Right lobe of liver (tissue), 6 donors: ENCODE measurements around the gene MPG. TPM values are rescaled to one million over a fixed set of nuclear protein-coding genes. Genes with fewer than 3 reads are reported as not detected.

Experiments
- ATAC-seq, 4 donors: fragments of 200-7000 bp; cut with Tn5 transposase; one replicate each; pipeline ENCODE4 v1.9.1; 2020; ENCODE audit warnings: mild to moderate bottlenecking in 4 of 4, moderate library complexity in 4 of 4
- DNase-seq, 3 donors: peaks; one replicate each; pipeline ENCODE4 v3.0.0-alpha.2; 2020
- H3K27ac ChIP-seq, 3 donors: fragments of 200-600 bp; one replicate each; pipeline ENCODE4 v1.8.0; 2022
- H3K27me3 ChIP-seq, 2 donors: fragments of 200-600 bp; one replicate each; pipeline ENCODE4 v1.8.0; 2022
- H3K36me3 ChIP-seq, 4 donors: fragments of 200-600 bp; sonication (generic) in 1 of 4; one replicate each; pipeline versions ENCODE4 v1.5.1 to v1.8.0; 2017 to 2022; ENCODE audit warnings: control low read depth in 1 of 4
- H3K4me1 ChIP-seq, 4 donors: fragments of 200-600 bp; sonication (generic) in 1 of 4; one replicate each; pipeline versions ENCODE4 v1.5.1 to v1.8.0; 2017 to 2022; ENCODE audit warnings: control low read depth in 1 of 4
- H3K4me3 ChIP-seq, 3 donors: fragments of 200-600 bp; one replicate each; pipeline ENCODE4 v1.8.0; 2022
- H3K9me3 ChIP-seq, 4 donors: fragments of 200-600 bp; sonication (generic) in 1 of 4; one replicate each; pipeline versions ENCODE4 v1.5.1 to v1.8.0; 2017 to 2022; ENCODE audit warnings: control low read depth in 1 of 4
- POLR2A ChIP-seq: fragments of 450-650 bp; IDR thresholded peaks from one replicate; pipeline ENCODE4 v1.6.1; 2017; ENCODE audit warnings: antibody characterized with exemption, mild to moderate bottlenecking
- WGBS: methylation state at CpG from one replicate; pipeline ENCODE4 v1.1.6; 2018; ENCODE audit warnings: low coverage, low lambda C conversion rate; ENCODE audit not compliant: insufficient coverage; ENCODE audit errors: missing lambda C conversion rate; 5-methylcytosine and 5-hydroxymethylcytosine counted together
- intact Hi-C, 2 donors: fragments of 100-400 bp; cut with DNase I; formaldehyde crosslinking; loops; one replicate each; pipeline versions ENCODE4 v1.11.2 to v1.14.1; 2022
- total RNA-seq, 6 experiments: library from RNA; depleted of rRNA in 2 of 6; stranded (reverse); fragments of >200 nt in 2 of 6; fragmentation: NEBNext Ultra II Directional in 3 of 6; extraction: Animal tissue kit (Norgen Biotek cat#: 25700) in 3 of 6; gene quantifications; one replicate each; pipeline versions ENCODE4 v1.1.0 to v1.2.4, GENCODE V29; 2016 to 2023
- TF ChIP-seq, protein P1 (sequence below), 4 donors: fragments of 200-600 bp in 3 of 4; fragments of 450-650 bp in 1 of 4; IDR thresholded peaks; one replicate each; pipeline versions ENCODE4 v1.5.1 to v1.8.0; 2016 to 2022; ENCODE audit warnings: antibody characterized with exemption in 4 of 4, mild to moderate bottlenecking in 2 of 4
- donor health status: DM: no; HTN: yes; CAD: no.
- donor health status: DM: no; HTN: no; CAD: no.
- donor health status: DM: no; HTN: no; CAD: no.
- donor health status: DM: no; HTN: yes; CAD: no.
- donor health status: DM: no; HTN: yes; CAD: no.

Gene MPG
- total RNA-seq, 6 experiments from 2014 or later = 20.7 to 76.4 (median 26.9) TPM

DNA sequence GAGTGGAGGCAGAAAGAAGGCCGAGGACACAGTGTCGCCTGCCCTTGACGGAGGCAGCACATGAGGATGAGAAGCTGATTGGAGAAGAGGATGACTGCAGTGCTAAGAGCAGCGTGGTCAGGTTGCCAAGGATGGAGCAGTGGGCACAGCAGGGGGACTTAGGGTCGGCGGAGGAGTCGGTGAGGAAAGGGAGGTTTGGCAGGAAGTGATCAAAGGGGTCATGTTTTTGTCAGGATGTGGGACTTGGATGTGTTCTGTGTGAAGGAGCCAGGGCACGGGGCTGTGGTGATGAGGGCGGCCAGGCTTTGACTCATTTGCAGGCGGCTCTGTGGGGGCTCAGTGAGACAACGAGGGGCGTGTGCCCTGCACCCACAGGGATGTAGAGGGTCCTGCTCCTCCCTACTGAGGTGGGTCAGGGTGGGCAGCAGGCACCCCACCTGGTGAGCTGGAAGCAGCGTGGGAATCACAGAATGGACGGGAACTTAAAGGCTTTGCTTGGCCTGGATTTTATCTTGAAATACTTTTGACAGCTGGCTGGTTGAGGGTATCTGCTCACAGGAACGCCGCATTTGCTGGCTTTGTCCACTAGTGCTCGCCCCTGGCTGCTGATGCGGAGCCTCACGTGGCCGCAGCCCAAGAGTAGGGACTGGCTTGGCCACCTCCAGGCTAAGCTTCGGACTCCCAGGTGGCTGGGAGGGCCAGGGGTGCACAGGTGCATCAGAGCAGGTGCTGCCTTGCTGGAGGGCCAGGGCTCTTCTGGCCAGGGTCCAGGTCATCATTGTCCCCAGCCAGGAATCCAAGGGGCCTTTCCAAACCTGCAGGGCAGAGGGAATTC lies 6.0 kb downstream of the MPG start:
- intact Hi-C loops = no loop called here

DNA sequence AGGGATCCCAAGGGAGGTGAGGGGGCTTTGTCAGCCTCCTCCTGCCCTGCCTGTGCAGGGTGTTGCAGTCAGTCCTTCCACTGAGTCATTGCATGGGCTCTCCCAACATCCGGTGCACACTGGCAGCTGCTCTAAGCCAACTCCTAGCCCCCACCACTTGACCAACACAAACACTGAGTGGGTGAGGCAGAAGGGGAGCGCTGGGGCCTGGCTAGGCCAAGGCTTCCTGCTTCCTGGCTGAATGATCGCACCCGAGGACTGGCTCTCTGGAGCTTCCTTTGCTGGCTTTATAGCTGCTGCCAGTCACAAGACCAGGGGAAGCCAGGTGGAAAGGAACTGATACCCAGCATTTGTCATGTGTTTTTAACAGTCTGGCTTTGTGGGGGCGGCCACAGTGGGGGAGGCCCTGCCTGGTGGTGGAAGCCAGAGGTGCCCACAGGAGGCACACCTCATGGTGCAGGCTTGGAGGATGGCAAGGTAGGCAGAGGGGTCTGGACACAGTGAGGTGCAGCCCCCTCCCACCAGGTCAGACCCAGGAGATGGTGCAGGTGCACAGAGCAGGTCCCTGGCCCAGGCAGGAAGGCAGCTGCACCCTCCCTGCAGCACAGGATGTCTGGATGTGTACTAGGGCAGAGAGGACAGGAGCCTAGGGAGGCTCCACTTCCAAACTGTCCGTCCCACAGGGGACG lies 6.8 kb downstream of the MPG start:
- H3K27ac ChIP-seq = no peak overlapping the region
- intact Hi-C loops = no loop called here
- H3K27me3 ChIP-seq = no peaks in the 10 kb centered on the region
- no peak for TF ChIP-seq POLR2A
- TF ChIP-seq, protein P1, sequence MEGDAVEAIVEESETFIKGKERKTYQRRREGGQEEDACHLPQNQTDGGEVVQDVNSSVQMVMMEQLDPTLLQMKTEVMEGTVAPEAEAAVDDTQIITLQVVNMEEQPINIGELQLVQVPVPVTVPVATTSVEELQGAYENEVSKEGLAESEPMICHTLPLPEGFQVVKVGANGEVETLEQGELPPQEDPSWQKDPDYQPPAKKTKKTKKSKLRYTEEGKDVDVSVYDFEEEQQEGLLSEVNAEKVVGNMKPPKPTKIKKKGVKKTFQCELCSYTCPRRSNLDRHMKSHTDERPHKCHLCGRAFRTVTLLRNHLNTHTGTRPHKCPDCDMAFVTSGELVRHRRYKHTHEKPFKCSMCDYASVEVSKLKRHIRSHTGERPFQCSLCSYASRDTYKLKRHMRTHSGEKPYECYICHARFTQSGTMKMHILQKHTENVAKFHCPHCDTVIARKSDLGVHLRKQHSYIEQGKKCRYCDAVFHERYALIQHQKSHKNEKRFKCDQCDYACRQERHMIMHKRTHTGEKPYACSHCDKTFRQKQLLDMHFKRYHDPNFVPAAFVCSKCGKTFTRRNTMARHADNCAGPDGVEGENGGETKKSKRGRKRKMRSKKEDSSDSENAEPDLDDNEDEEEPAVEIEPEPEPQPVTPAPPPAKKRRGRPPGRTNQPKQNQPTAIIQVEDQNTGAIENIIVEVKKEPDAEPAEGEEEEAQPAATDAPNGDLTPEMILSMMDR (IDR thresholded peaks at IDR 0.05) = no peak
- ATAC-seq = peak; percentile 19 to 56 (median 34)
- peaks cover 0 to 37% (median 2%) of the 10 kb centered on the region in 4 donors for H3K36me3 ChIP-seq
- H3K4me1 ChIP-seq = no peaks in the 10 kb centered on the region
- no peaks in the 10 kb centered on the region for H3K9me3 ChIP-seq
- DNase-seq = no peak
- 37% methylated on average over 2 of the region's 7 CpGs for WGBS
- H3K4me3 ChIP-seq = no peak overlapping the region

More for the DNA sequence above, 6.0 kb downstream of the MPG start:
- ATAC-seq (no peak), DNase-seq (no peak)
- WGBS = 63% methylated on average over 13 of the region's 21 CpGs
- Histone ChIP-seq H3K4me3 (no peak overlapping the region), H3K4me1 (peaks cover 0 to 2% (median under 1%) of the 10 kb centered on the region in 4 donors), H3K27me3 (no peaks in the 10 kb centered on the region), H3K9me3 (no peaks in the 10 kb centered on the region), H3K27ac (no peak overlapping the region), H3K36me3 (peaks cover 0 to 29% (median 0%) of the 10 kb centered on the region in 4 donors)
- TF ChIP-seq POLR2A = no peak
- TF ChIP-seq, protein P1 (IDR thresholded peaks at IDR 0.05) = no peak

DNA sequence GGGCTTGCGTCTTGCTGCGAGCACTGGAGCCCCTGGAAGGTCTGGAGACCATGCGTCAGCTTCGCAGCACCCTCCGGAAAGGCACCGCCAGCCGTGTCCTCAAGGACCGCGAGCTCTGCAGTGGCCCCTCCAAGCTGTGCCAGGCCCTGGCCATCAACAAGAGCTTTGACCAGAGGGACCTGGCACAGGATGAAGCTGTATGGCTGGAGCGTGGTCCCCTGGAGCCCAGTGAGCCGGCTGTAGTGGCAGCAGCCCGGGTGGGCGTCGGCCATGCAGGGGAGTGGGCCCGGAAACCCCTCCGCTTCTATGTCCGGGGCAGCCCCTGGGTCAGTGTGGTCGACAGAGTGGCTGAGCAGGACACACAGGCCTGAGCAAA lies 7.4 kb downstream of the MPG start:
- Histone ChIP-seq H3K4me3 (no peak overlapping the region), H3K27ac (no peak overlapping the region), H3K27me3 (no peaks in the 10 kb centered on the region), H3K36me3 (peaks cover 0 to 34% (median 4%) of the 10 kb centered on the region in 4 donors), H3K9me3 (no peaks in the 10 kb centered on the region), H3K4me1 (no peaks in the 10 kb centered on the region)
- 60% methylated on average over 1 of the region's 18 CpGs for WGBS
- intact Hi-C loops = no loop called here
- ATAC-seq (peak in 1 of 4 donors; percentile 2), DNase-seq (no peak)
- TF ChIP-seq POLR2A = no peak
- TF ChIP-seq, protein P1 (IDR thresholded peaks at IDR 0.05) = no peak

DNA sequence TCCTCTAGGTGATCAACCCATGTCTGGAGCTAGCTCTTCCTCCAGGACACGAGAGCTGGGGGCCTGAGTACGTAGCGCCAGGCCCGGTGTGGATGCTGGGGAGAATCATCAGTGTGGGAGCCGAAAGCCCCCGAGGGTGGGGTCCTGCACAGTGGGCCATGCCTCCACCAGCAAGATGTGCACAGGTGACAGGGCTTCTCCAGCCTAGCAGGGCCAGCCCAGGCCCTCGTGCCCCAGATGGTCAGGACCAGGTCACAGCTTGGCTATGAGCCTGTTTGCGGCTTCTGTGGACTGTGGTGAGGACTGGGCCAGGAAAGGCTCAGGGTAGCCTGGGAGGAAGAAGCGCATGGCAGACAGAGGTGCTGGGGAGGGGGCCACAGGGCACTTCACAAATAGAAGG lies 7.8 kb downstream of the MPG start:
- DNase-seq (no peak), ATAC-seq (no peak)
- Histone ChIP-seq H3K4me1 (no peaks in the 10 kb centered on the region), H3K36me3 (peaks cover 0 to 34% (median 4%) of the 10 kb centered on the region in 4 donors), H3K9me3 (no peaks in the 10 kb centered on the region), H3K27me3 (no peaks in the 10 kb centered on the region), H3K4me3 (no peak overlapping the region), H3K27ac (no peak overlapping the region)
- no peak for TF ChIP-seq POLR2A
- TF ChIP-seq, protein P1 (IDR thresholded peaks at IDR 0.05) = no peak
- intact Hi-C loops = no loop called here
- 56% methylated on average over 3 of the region's 9 CpGs for WGBS
